ENCODE results near the gene OR5K2. TPM values are rescaled to one million over a fixed set of nuclear protein-coding genes. Genes with fewer than 3 reads are reported as not detected.
A peak's percentile ranks its signal among the peaks of the same experiment; 100 is the strongest.

Gene OR5K2
- total and polyA plus RNA-seq, 12 donors: not detected

DNA sequence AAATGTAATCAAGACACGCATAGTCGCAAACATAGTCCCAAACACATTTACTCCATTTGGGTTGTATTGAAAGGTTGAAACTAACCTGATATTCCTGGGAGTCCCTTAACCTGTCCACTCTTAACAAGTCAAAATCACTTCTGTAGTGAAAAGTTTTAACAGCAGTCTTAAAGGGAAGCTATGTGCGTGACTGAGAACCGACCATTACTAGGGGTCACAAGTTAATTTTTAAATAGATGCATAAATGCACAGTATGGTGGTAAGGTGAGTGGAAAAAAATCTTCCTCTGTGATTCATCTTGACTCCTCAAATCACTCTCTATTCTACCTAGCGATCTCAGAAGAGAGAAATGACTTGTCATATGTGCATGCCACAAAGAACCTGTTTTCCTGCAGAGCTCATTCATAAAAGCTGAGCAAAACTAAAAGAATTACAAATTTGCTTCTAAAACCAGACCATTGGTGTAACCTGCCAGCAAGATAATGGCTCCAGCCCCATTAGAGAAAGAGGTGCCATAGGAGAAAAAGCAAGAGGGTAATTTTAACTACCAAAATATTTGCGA, 39.1 kb downstream of the OR5K2 start:
- no peaks in the 10 kb centered on the region for H3K27me3 ChIP-seq
- H3K9me3 ChIP-seq: no peaks in the 10 kb centered on the region
- no peak overlapping the region for H3K4me3 ChIP-seq
- no peak for TF ChIP-seq CTCF (IDR thresholded peaks at IDR 0.05)
- H3K36me3 ChIP-seq: no peaks in the 10 kb centered on the region
- DNase-seq (no peak), ATAC-seq (no peak)
- intact Hi-C loops (cut with DNase I): no loop called here
- H3K4me1 ChIP-seq: no peaks in the 10 kb centered on the region
- no peak overlapping the region for H3K27ac ChIP-seq
- 91 to 92% methylated on average over 6 of the region's 6 CpGs for WGBS, 2 donors

GRCh38 chr3:98540346-98540745, 42.9 kb downstream of the OR5K2 start:
- no peak for TF ChIP-seq CTCF (IDR thresholded peaks at IDR 0.05)
- DNase-seq (no peak), ATAC-seq (no peak)
- no peaks in the 10 kb centered on the region for H3K36me3 ChIP-seq
- no peaks in the 10 kb centered on the region for H3K9me3 ChIP-seq
- no peaks in the 10 kb centered on the region for H3K4me1 ChIP-seq
- H3K4me3 ChIP-seq: no peak overlapping the region
- intact Hi-C loops (cut with DNase I): no loop called here
- WGBS, 2 donors: 81 to 90% methylated on average over 3 of the region's 3 CpGs
- no peaks in the 10 kb centered on the region for H3K27me3 ChIP-seq
- no peak overlapping the region for H3K27ac ChIP-seq

DNA sequence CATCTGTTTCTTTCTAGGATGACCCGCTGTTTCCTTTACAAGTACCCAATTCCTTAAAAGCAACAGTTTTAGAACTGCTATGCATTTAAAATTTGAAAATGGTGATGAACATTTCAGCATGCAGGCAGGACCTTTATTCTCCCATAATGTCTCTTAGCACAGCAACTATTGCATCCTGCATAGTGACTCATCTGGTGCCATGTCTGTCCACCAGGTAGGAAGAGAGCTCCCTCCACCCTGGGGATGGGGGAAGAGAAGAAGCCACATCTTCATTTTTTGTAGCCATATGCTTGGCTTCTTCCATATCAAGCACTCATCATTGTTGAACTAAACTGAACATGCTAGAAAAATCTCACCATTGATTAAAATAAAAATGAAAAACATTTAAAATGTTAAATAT, 44.2 kb downstream of the OR5K2 start:
- DNase-seq (no peak), ATAC-seq (no peak)
- TF ChIP-seq CTCF (IDR thresholded peaks at IDR 0.05): no peak
- intact Hi-C loops (cut with DNase I): no loop called here
- H3K36me3 ChIP-seq: no peaks in the 10 kb centered on the region
- no peaks in the 10 kb centered on the region for H3K4me1 ChIP-seq
- 95 to 97% methylated on average over 1 of the region's 1 CpG for WGBS, 2 donors
- H3K4me3 ChIP-seq: no peak overlapping the region
- H3K27me3 ChIP-seq: peaks cover 0 to 7% (median 0%) of the 10 kb centered on the region in 7 donors
- H3K9me3 ChIP-seq: no peaks in the 10 kb centered on the region
- no peak overlapping the region for H3K27ac ChIP-seq

DNA sequence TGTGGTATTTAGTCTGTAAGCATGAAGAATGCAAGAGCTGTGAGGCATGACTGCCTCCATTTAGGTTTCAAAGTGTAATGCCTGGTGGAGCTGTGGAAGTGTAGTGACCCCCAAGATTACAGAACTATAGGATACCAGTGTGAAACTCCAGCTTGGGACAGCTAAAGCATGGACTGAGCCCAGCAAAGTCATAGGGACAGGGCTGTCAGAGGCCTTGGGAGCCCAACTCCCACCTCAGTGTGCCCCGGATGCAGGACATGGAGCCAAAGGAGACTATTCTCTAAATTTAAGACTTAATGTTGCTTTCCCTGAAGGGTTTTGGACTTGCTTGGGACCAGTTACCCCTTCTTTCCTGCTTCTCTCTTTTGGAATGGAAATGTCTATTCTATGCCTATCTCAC, 45.1 kb downstream of the OR5K2 start:
- Histone ChIP-seq H3K4me3 (no peak overlapping the region), H3K36me3 (no peaks in the 10 kb centered on the region), H3K27me3 (peaks cover 0 to 7% (median 0%) of the 10 kb centered on the region in 7 donors), H3K4me1 (no peaks in the 10 kb centered on the region), H3K9me3 (no peaks in the 10 kb centered on the region), H3K27ac (no peak overlapping the region)
- whole genome bisulfite sequencing, 2 donors: 89 to 96% methylated on average over 1 of the region's 1 CpG
- no peak for TF ChIP-seq CTCF (IDR thresholded peaks at IDR 0.05)
- DNase-seq (no peak), ATAC-seq (peak in 1 of 8 donors; percentile 28)
- intact Hi-C loops (cut with DNase I): no loop called here

Measured in heart right ventricle (tissue), 16 donors.